ENCODE results near the gene SLAMF6.
"Not testable (repeated sequence)": the region's sequence is repeated elsewhere in the genome, so short reads cannot be mapped to it uniquely, and the experiment has no call there.

DNA sequence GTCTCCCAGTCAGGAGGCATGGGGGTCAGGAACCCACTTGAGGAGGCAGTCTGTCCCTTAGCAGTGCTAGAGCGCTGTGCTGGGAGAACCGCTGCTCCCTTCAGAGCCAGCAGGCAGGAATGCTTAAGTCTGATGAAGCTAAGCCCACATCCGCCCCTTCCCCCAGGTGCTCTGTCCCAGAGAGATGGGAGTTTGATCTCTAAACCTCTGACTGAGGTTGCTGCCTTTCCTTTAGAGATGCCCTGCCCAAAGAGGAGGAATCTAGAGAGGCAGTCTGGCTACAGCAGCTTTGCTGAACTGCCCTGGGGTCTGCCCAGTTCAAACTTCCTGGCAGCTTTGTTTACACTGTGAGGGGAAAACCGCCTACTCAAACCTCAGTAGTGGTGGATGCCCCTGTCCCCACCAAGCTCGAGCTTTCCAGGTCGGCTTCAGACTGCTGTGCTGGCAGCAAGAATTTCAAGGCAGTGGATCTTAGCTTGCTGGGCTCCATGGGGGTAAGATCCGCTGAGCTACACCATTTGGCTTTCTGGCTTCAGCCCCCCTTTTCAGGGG lies 6.4 kb upstream of the SLAMF6 start:
- TF ChIP-seq POLR2AphosphoS5 (IDR thresholded peaks at IDR 0.05): not testable (repeated sequence)
- TF ChIP-seq, protein P1, sequence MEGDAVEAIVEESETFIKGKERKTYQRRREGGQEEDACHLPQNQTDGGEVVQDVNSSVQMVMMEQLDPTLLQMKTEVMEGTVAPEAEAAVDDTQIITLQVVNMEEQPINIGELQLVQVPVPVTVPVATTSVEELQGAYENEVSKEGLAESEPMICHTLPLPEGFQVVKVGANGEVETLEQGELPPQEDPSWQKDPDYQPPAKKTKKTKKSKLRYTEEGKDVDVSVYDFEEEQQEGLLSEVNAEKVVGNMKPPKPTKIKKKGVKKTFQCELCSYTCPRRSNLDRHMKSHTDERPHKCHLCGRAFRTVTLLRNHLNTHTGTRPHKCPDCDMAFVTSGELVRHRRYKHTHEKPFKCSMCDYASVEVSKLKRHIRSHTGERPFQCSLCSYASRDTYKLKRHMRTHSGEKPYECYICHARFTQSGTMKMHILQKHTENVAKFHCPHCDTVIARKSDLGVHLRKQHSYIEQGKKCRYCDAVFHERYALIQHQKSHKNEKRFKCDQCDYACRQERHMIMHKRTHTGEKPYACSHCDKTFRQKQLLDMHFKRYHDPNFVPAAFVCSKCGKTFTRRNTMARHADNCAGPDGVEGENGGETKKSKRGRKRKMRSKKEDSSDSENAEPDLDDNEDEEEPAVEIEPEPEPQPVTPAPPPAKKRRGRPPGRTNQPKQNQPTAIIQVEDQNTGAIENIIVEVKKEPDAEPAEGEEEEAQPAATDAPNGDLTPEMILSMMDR (IDR thresholded peaks at IDR 0.05): not testable (repeated sequence)
